ENCODE measurements around the gene TMEM178B. TPM values are rescaled to one million over a fixed set of nuclear protein-coding genes. Genes with fewer than 3 reads are reported as not detected.

The TMEM178B gene
- polyA plus RNA-seq, 1 of the 3 experiments (the other 2 are of a cell fraction) = 0.20 TPM

GRCh38 chr7:141393056-141393455, 319.2 kb downstream of the TMEM178B start:
- TF ChIP-seq NRF1 (IDR thresholded peaks at IDR 0.05; ENCODE audit: low read depth, low read length) = no peak
- 20% methylated on average over 4 of the region's 4 CpGs for WGBS (ENCODE audit: low lambda C conversion rate)
- H3K36me3 ChIP-seq (replicated peaks in 1 of 2; ENCODE audit: control insufficient read depth in 1 of 2, insufficient read depth in 2 of 2, low read length in 1 of 2) = no peaks in the 10 kb centered on the region

DNA sequence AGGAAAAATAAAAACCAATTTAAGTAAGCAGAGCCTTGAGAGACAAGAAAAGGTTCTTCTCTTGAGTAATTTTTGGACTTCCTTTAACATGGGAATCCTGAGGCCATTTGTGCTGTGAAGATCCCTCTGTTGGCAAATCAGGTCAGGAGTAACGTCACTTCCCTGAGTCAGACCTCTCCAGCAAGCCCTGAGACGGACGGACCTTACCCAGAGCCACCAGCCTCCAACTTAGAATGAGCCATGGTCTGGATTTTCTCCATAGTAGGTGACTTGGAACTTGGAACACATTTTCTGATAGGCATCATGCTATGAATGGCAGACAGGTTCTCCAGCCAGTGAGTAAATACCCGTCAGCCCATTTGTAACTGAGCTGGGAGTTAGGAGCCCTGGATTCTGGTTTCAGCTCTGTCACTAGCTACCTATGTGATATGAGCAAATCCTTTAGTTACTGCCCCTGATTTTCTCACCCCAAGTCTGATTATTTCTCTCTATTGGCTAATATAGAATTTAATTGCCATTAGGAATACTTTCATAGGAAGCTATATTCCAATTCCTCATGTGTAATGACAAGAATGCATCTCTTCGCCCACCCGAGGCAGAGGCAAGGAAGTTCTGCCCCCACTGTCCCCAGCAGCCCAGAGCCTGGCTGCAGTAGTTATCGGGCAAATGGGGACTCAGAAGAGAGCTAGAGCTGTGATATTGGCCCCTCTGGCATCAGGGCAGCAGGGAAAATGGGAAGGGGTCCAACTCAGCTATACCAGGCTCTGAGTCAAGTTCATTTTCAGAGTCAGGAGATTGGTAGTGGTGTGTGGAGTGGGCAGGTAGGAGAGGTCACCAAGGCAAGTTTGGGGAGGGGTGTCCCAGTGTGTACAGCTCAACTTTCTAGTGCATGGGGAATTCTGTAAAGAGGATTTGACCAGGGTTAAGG, 323.6 kb downstream of the TMEM178B start:
- WGBS (ENCODE audit: low lambda C conversion rate) = 34% methylated on average over 7 of the region's 7 CpGs
- ChIA-PET CTCF (interaction anchor here (0.8 to 1.4 kb wide), 4 partner anchors 10 to 156 kb away, joined by 3 read pairs; no protein-coding TSS in a partner anchor), POLR2A (no interaction called here)
- no peak for DNase-seq
- TF ChIP-seq GATA2 (CRISPR knock-in tag; IDR thresholded peaks at IDR 0.05) = no peak
- no peak for TF ChIP-seq RXRA (IDR thresholded peaks at IDR 0.05; ENCODE audit: borderline replicate concordance, low read depth)
- Histone ChIP-seq H3K9me3 (no peaks in the 10 kb centered on the region), H3K9me2 (no peaks in the 10 kb centered on the region), H3K27ac (ENCODE audit: low read depth in 2 of 2, low read length in 1 of 2) (no peak overlapping the region), H3K27me3 (ENCODE audit: insufficient read depth) (no peaks in the 10 kb centered on the region), H3K9ac (no peak overlapping the region), H2AFZ (ENCODE audit: low read depth) (no peak overlapping the region), H3K36me3 (replicated peaks in 1 of 2; ENCODE audit: control insufficient read depth in 1 of 2, insufficient read depth in 2 of 2, low read length in 1 of 2) (no peaks in the 10 kb centered on the region), H3K79me2 (ENCODE audit: insufficient read depth) (no peaks in the 10 kb centered on the region), H3K4me1 (ENCODE audit: control insufficient read depth in 1 of 2, insufficient read depth in 2 of 2, low read depth in 1 of 2, low read length in 1 of 2) (peaks cover 0 to 2% of the 10 kb centered on the region in 2 experiments; a peak in 1 of 4 replicates), H4K20me1 (ENCODE audit: insufficient read depth) (no peaks in the 10 kb centered on the region), H3K4me3 (ENCODE audit: low read depth in 2 of 2, low read length in 1 of 2) (no peak overlapping the region), H3F3A (replicated peaks; ENCODE audit: insufficient read depth) (no peaks in the 10 kb centered on the region), H3K4me2 (no peak overlapping the region)

More at GRCh38 chr7:141393056-141393455, 319.2 kb downstream of the TMEM178B start:
- Histone ChIP-seq H3K4me2 (no peak overlapping the region), H3K79me2 (ENCODE audit: insufficient read depth) (no peaks in the 10 kb centered on the region), H3K27ac (ENCODE audit: low read depth in 2 of 2, low read length in 1 of 2) (no peak overlapping the region), H3K27me3 (ENCODE audit: insufficient read depth) (no peaks in the 10 kb centered on the region), H3F3A (replicated peaks; ENCODE audit: insufficient read depth) (no peaks in the 10 kb centered on the region), H3K4me1 (ENCODE audit: control insufficient read depth in 1 of 2, insufficient read depth in 2 of 2, low read depth in 1 of 2, low read length in 1 of 2) (no peaks in the 10 kb centered on the region; a peak in 1 of 4 replicates), H3K9me3 (no peaks in the 10 kb centered on the region), H4K20me1 (ENCODE audit: insufficient read depth) (no peaks in the 10 kb centered on the region), H3K9ac (no peak overlapping the region), H3K9me2 (no peaks in the 10 kb centered on the region), H2AFZ (ENCODE audit: low read depth) (no peak overlapping the region), H3K4me3 (ENCODE audit: low read depth in 2 of 2, low read length in 1 of 2) (no peak overlapping the region)
- ChIA-PET POLR2A (no interaction called here), CTCF (interaction anchor here (1.2 kb wide), 1 partner anchor 14 kb away, joined by 3 read pairs; no protein-coding TSS in a partner anchor)
- DNase-seq = no peak

- Histone ChIP-seq H3K4me2 (no peak overlapping the region), H3K9me3 (no peaks in the 10 kb centered on the region), H4K20me1 (ENCODE audit: insufficient read depth) (no peaks in the 10 kb centered on the region), H2AFZ (ENCODE audit: low read depth) (no peak overlapping the region), H3K9ac (no peak overlapping the region), H3K27ac (ENCODE audit: low read depth in 2 of 2, low read length in 1 of 2) (no peak overlapping the region), H3K4me1 (ENCODE audit: control insufficient read depth in 1 of 2, insufficient read depth in 2 of 2, low read depth in 1 of 2, low read length in 1 of 2) (peaks cover 0 to 2% of the 10 kb centered on the region in 2 experiments; a peak in 1 of 4 replicates), H3K9me2 (no peaks in the 10 kb centered on the region), H3K27me3 (ENCODE audit: insufficient read depth) (no peaks in the 10 kb centered on the region), H3K79me2 (ENCODE audit: insufficient read depth) (no peaks in the 10 kb centered on the region), H3K36me3 (replicated peaks in 1 of 2; ENCODE audit: control insufficient read depth in 1 of 2, insufficient read depth in 2 of 2, low read length in 1 of 2) (no peaks in the 10 kb centered on the region), H3F3A (replicated peaks; ENCODE audit: insufficient read depth) (no peaks in the 10 kb centered on the region), H3K4me3 (ENCODE audit: low read depth in 2 of 2, low read length in 1 of 2) (no peak overlapping the region)
- POLR2A ChIA-PET = no interaction called here
- TF ChIP-seq, protein P1, sequence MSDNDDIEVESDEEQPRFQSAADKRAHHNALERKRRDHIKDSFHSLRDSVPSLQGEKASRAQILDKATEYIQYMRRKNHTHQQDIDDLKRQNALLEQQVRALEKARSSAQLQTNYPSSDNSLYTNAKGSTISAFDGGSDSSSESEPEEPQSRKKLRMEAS (IDR thresholded peaks at IDR 0.05; ENCODE audit: low read depth) = no peak
- no peak for TF ChIP-seq MEF2A (IDR thresholded peaks at IDR 0.05; ENCODE audit: borderline replicate concordance, low read depth)
- TF ChIP-seq USF1 (IDR thresholded peaks at IDR 0.05; ENCODE audit: borderline replicate concordance, low read depth) = no peak
- TF ChIP-seq TCF12 (IDR thresholded peaks at IDR 0.05) = no peak
- TF ChIP-seq POLR2AphosphoS5 (IDR thresholded peaks at IDR 0.05; ENCODE audit: low read depth, low read length) = no peak
- TF ChIP-seq TEAD4 (IDR thresholded peaks at IDR 0.05; ENCODE audit: borderline replicate concordance, insufficient read depth) = no peak
- TF ChIP-seq, protein P2, sequence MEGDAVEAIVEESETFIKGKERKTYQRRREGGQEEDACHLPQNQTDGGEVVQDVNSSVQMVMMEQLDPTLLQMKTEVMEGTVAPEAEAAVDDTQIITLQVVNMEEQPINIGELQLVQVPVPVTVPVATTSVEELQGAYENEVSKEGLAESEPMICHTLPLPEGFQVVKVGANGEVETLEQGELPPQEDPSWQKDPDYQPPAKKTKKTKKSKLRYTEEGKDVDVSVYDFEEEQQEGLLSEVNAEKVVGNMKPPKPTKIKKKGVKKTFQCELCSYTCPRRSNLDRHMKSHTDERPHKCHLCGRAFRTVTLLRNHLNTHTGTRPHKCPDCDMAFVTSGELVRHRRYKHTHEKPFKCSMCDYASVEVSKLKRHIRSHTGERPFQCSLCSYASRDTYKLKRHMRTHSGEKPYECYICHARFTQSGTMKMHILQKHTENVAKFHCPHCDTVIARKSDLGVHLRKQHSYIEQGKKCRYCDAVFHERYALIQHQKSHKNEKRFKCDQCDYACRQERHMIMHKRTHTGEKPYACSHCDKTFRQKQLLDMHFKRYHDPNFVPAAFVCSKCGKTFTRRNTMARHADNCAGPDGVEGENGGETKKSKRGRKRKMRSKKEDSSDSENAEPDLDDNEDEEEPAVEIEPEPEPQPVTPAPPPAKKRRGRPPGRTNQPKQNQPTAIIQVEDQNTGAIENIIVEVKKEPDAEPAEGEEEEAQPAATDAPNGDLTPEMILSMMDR (IDR thresholded peaks at IDR 0.05) = no peak
- no peak for TF ChIP-seq FOXJ3 (CRISPR knock-in tag; IDR thresholded peaks at IDR 0.05)
- TF ChIP-seq NFIC (IDR thresholded peaks at IDR 0.05; ENCODE audit: borderline replicate concordance) = no peak
- no peak for TF ChIP-seq GABPA (IDR thresholded peaks at IDR 0.05; ENCODE audit: low read depth)
- TF ChIP-seq RXRA (IDR thresholded peaks at IDR 0.05; ENCODE audit: borderline replicate concordance, low read depth) = no peak
- TF ChIP-seq GATA2 (CRISPR knock-in tag; IDR thresholded peaks at IDR 0.05) = no peak
- TF ChIP-seq NRF1 (IDR thresholded peaks at IDR 0.05; ENCODE audit: low read depth, low read length) = no peak
- TF ChIP-seq, protein P3, sequence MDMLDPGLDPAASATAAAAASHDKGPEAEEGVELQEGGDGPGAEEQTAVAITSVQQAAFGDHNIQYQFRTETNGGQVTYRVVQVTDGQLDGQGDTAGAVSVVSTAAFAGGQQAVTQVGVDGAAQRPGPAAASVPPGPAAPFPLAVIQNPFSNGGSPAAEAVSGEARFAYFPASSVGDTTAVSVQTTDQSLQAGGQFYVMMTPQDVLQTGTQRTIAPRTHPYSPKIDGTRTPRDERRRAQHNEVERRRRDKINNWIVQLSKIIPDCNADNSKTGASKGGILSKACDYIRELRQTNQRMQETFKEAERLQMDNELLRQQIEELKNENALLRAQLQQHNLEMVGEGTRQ (IDR thresholded peaks at IDR 0.05; ENCODE audit: borderline replicate concordance, low read depth, low read length) = no peak
- DNase-seq = no peak
- CTCF ChIA-PET = interaction anchor here (1.0 to 1.4 kb wide), 2 partner anchors 21 to 395 kb away, joined by 3 read pairs; no protein-coding TSS in a partner anchor
- 2% methylated on average over 2 of the region's 2 CpGs for WGBS (ENCODE audit: low lambda C conversion rate)
These were observed 326.5 kb downstream of the TMEM178B start for GRCh38 chr7:141400356-141400755.

All from SK-N-SH (cell line).